Stimulated activated CD8-positive, alpha-beta memory T cell treated with anti-CD3 and anti-CD28 coated beads, Interleukin-15, amount 100 ng/mL, for 24 hours (primary cell): ENCODE results near the gene EIF4E2.
"Not testable (repeated sequence)": the region's sequence is repeated elsewhere in the genome, so short reads cannot be mapped to it uniquely, and the experiment has no call there.

ENCODE experiments used
- DNase-seq: peaks from one replicate; pipeline ENCODE4 v3.0.0-alpha.2; 2020; ENCODE audit warnings: low read depth

Gene EIF4E2

DNA sequence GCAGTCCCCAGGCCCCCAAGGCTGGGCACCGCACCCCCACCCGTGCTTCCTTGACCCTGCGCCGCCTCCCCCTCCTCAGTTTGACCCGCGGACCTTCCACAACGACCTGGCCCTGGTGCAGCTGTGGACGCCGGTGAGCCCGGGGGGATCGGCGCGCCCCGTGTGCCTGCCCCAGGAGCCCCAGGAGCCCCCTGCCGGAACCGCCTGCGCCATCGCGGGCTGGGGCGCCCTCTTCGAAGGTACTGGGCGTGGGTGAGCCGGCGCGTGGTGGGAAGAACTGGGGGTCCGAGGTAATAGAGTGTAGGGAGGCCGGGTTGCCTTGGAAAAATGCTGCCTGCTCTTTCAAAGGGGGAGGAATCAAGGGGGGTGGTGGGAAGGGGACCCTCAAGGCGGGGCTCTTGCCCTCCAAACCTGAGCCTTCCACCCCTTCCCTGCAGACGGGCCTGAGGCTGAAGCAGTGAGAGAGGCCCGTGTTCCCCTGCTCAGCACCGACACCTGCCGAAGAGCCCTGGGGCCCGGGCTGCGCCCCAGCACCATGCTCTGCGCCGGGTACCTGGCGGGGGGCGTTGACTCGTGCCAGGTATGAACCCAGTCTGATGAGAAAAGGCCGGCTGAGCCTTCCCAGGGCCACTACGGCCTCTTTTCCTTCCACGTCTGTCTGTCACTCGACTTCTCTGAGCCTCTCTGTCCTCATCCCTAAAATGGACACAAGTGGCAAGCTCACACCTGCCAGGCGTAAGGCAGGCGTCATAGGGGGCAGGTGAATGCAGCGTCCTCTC, 27.7 kb upstream of the EIF4E2 start:
- DNase-seq = no peak

DNA sequence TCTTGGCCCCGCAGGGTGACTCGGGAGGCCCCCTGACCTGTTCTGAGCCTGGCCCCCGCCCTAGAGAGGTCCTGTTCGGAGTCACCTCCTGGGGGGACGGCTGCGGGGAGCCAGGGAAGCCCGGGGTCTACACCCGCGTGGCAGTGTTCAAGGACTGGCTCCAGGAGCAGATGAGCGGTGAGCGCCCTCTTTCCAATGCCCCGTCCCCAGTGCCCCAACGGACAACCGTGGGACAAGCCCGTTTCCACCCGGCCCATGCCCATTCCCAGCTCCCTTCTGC, 27.1 kb upstream of the EIF4E2 start:
- DNase-seq = no peak

DNA sequence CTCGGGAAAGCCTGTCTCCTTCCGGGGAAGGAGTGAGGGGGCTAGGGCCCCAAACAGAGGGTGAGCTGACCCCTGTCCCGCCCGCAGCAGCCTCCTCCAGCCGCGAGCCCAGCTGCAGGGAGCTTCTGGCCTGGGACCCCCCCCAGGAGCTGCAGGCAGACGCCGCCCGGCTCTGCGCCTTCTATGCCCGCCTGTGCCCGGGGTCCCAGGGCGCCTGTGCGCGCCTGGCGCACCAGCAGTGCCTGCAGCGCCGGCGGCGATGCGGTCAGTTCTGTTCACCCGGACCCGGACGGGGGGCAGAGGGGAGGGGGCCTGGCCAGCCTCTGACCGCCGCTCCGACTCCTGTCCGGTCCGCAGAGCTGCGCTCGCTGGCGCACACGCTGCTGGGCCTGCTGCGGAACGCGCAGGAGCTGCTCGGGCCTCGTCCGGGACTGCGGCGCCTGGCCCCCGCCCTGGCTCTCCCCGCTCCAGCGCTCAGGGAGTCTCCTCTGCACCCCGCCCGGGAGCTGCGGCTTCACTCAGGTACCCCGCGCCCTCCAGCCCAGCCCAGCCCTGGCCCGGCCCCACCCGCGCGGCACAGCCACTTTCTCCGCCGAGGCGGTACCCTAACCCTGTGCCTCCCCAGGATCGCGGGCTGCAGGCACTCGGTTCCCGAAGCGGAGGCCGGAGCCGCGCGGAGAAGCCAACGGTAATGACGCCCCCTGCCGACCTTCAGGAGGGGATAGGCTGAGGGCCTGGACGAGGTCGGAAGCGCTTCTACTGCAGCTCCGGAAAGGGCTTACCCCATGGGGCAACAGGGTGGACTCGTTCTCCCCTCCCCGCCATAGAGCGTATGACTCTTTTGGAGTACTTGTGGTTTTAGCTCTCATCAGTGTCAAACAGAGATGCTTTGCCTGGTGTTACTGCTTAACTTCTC, 26.5 kb upstream of the EIF4E2 start:
- no peak for DNase-seq

- DNase-seq = no peak
Measured at GRCh38 chr2:232524771-232525170, 25.7 kb upstream of the EIF4E2 start.

DNA sequence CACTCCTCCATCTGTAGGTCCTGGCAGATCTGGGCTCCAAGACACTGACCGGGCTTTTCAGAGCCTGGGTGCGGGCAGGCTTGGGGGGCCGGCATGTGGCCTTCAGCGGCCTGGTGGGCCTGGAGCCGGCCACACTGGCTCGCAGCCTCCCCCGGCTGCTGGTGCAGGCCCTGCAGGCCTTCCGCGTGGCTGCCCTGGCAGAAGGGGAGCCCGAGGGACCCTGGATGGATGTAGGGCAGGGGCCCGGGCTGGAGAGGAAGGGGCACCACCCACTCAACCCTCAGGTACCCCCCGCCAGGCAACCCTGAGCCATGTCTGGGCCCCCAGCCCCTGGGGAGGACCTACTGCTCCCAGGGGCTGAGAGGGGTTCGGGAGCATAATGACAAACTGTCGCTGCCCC, 25.3 kb upstream of the EIF4E2 start:
- no peak for DNase-seq

GRCh38 chr2:232525791-232526371, 24.6 kb upstream of the EIF4E2 start, which contains the start of gene CHRND:
CHRND (plus strand) TSS chr2:232526160; CDS start chr2:232526216, 56 bp downstream.
- no peak for DNase-seq

DNA sequence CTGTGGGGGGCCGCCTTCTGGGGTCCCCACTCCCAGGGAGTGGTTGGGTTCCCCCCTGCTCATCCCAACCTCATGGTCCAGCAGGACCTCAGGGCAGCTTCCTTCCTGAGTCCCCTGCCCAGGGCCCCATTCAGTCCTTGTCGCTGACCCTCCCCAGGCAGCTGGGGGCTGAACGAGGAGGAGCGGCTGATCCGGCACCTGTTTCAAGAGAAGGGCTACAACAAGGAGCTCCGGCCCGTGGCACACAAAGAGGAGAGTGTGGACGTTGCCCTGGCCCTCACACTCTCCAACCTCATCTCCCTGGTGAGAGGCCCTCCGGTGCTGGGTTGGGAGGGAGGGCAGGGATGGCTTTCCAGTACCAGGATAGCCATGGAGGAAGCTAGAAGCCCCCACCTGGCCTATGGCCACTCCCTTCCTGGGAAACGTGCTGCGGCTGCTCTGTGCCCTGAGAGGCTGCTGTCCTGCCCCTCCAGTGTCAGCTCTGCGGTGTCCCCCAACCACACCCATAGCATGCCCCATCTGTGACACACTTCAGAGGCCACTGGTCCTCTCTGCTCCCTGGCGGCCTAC, 24.0 kb upstream of the EIF4E2 start:
- no peak for DNase-seq

- no peak for DNase-seq
Measured at GRCh38 chr2:232527905-232528470, 22.5 kb upstream of the EIF4E2 start.

- no peak for DNase-seq
Measured at GRCh38 chr2:232528746-232529460, 21.6 kb upstream of the EIF4E2 start.

DNA sequence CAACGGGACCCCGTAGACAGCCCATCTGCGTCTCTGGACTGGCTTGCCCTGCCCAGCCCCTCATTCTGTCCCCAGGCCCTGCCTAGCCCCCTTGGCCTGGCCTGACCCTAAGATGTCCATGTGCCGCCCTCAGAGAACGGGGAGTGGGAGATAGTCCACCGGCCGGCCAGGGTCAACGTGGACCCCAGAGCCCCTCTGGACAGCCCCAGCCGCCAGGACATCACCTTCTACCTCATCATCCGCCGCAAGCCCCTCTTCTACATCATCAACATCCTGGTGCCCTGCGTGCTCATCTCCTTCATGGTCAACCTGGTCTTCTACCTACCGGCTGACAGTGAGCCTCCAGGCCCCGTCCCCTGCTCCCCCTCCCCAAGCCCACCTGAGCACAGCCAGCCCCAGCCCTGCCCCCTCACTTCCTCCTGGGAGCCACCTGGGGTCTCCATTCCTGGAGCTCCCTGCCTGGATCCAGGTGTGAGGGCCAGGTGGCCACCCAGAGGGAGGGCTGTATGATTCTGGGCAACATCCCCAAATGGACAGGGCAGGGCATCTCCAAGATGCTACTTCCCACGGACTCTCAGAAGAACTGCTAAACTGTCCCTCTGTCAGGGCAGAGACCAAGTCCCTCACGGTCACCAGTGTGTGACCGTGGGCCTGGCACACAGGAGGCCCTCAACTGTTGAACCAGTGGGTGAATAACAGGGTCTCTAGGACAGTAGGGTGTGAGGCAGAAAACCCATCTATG, 20.5 kb upstream of the EIF4E2 start:
- DNase-seq = no peak

GRCh38 chr2:232530626-232531260, 19.7 kb upstream of the EIF4E2 start:
- DNase-seq = no peak

GRCh38 chr2:232532419-232532818, 18.1 kb upstream of the EIF4E2 start:
- DNase-seq = no peak

DNA sequence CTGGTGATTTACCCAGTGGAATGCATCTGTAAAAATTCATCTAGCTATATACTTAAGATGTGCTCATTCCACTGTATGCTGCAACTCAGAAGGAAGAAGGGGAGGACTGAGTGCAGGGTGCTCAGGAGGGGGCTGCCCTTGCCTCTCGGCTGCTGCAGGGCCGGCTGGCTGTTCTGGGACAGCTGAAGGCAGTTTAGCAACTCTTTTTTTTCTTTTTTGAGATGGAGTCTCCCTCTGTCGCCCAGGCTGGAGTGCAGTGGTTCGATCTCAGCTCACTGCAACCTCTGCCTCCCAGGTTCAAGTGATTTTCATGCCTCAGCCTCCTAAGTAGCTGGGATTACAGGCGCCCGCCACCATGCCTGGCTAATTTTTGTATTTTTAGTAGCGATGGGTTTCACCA, 17.7 kb upstream of the EIF4E2 start:
- not testable (repeated sequence) for DNase-seq

GRCh38 chr2:232533944-232534710, 16.4 kb upstream of the EIF4E2 start:
- no peak for DNase-seq

DNA sequence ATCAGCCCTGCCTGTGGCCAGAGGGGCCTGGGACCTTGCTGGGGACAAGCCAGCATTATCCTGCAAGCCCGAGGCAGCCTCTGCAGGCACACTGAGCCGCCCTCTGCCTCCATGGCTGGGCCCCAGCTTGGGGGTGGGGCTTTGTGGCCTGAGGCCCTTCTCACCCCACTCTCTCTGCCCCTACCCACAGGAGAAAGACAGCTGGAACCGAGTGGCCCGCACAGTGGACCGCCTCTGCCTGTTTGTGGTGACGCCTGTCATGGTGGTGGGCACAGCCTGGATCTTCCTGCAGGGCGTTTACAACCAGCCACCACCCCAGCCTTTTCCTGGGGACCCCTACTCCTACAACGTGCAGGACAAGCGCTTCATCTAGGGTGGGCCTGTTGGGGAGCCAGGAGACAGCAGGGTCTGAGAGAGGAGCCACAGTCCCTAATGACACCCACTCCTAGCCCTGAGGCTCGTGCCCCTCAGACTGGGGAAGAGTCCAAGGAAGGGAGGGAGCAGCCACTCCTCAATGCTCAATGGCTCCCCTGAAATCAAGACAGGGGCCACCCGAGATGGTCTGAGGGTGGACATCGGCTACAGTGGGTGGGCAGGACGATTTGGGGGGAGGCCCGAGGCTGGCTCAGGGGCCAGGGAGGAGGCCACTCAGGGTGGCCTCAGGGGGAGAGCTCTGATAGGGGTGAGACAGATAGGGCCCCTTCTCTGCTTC, 15.4 kb upstream of the EIF4E2 start:
- DNase-seq = no peak

DNA sequence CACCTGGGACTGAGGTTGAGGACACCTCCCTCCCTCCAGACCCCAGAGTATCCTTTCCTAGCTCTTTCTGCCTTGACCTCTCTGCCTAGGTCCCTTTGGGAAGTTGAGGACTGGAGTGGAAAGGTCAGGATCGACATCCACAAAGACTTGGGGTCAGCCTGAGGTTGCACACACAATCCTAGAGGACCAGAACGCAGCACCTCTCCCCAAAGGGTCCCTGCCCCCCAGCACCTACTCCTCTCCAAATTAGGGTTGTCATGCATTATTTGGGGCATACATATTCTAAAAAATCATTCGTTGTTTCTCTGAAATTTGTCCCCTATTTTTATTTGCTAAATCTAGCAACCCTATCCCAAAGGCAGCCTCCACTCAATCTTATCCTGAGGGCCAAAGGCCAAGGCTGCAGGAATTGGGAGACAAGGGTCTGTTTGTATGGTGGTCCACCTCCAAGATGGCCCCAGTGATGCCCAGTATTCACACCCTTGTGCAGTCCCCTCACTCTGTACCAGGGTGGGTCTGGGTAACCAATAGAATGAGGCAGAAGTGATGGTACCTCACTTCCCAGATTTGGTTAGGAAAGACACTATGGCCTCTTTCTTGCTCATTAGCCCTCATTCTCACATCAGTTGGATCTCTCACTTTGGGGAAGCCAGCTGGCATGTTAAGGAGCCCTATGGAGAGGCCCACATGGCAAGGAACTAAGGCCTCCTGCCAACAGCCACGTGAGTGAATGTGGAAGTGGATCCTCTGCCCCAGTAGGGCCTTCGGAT, 14.5 kb upstream of the EIF4E2 start:
- no peak for DNase-seq

GRCh38 chr2:232537079-232537478, 13.4 kb upstream of the EIF4E2 start:
- DNase-seq = no peak

GRCh38 chr2:232537499-232537898, 13.0 kb upstream of the EIF4E2 start:
- DNase-seq = no peak
